ENCODE data around the gene RABGEF1. TPM values are rescaled to one million over a fixed set of nuclear protein-coding genes. Genes with fewer than 3 reads are reported as not detected.
"Not testable (repeated sequence)": the region's sequence is repeated elsewhere in the genome, so short reads cannot be mapped to it uniquely, and the experiment has no call there.

RABGEF1 gene
- total RNA-seq, 4 donors from 2014 or later = 29.8 to 72.1 (median 49.5) TPM

- DNase-seq (ENCODE audit: low spot score) (no peak), ATAC-seq (ENCODE audit: low FRiP score) (no peak)
- TF ChIP-seq CTCF (IDR thresholded peaks at IDR 0.05) = no peak
Observed at GRCh38 chr7:66800591-66800990, 60.1 kb downstream of the RABGEF1 start.

GRCh38 chr7:66804001-66804400 lies 63.5 kb downstream of the RABGEF1 start:
- no peak for DNase-seq (ENCODE audit: low spot score)
- no peak for ATAC-seq (ENCODE audit: low FRiP score)

GRCh38 chr7:66807736-66808135 lies 67.2 kb downstream of the RABGEF1 start:
- TF ChIP-seq CTCF (IDR thresholded peaks at IDR 0.05) = no peak
- no peak for ATAC-seq (ENCODE audit: low FRiP score)
- no peak for DNase-seq (ENCODE audit: low spot score)

More at GRCh38 chr7:66804001-66804400, 63.5 kb downstream of the RABGEF1 start:
- TF ChIP-seq CTCF (IDR thresholded peaks at IDR 0.05) = no peak

DNA sequence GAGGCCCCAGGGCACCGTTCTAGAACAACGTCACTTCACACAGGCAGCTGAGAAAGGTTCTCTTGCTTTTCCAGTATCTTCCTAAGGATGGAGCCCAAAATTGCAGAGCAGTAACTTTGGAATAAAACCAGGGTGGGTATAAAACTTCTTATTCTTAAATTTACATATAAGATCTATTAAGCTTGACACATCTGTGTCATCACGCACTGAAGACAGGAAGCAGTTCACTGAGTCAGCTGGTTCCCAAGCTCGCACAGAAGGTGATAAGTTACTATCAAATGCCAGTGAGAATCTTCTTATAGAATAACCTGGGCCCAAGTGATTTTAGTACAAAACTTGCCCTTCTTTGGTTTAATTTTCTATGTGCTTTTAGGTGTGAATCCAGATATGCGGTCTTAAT lies 70.2 kb downstream of the RABGEF1 start:
- ATAC-seq (ENCODE audit: low FRiP score) (no peak), DNase-seq (ENCODE audit: low spot score) (no peak)
- no peak for TF ChIP-seq CTCF (IDR thresholded peaks at IDR 0.05)

DNA sequence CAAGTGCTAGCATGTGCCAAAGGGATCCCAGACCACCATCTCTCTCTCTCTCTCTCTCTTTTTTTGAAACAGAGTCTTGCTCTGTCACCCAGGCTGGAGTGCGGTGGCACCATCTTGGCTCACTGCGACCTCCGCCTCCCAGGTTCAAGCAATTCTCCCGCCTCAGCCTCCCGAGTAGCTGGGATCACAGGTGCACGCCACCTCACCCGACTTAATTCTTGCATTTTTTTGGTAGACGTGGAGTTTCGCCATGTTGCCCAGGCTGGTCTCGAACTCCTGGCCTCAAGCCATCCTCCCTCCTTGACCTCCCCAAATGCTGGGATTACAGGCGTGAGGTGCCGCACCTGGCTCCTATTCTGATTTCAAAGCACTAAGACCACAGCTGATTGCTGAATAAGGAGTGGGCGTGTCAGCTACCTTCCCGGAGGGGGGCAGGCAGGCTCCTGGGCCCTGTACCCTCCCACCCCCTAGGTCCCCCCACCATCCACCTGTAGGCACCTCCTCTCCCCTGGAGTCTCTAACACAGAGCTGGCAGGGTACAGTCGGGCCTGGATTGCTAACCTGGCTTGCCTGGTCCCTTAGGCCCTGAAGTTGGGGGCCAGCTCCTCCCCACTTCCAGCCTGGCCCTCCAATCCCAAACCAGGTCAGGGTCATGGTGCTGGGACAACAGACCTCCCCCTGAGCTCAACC lies 74.8 kb downstream of the RABGEF1 start:
- DNase-seq (ENCODE audit: low spot score); ATAC-seq (ENCODE audit: low FRiP score): not testable (repeated sequence)

DNA sequence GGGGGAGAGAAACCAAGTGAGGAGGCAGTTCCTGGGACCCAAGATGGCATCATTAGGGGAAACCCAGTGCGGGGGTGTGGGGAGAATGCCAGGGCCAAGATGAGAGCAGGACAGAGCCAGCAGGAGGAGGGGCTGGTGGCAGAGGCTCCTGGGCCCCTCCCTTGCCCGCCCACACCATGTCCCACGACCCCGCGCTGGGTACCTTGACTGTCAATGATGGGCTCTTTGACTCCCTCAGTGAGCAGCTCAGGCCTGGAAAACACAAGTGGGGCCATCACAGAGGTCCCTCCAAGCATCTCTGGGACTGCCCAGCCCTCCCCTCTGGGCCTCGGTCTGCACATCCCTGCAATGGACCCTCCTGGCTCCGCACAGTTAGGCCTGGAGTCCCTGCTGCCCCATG lies 75.4 kb downstream of the RABGEF1 start:
- peak; percentile 26 for ATAC-seq (ENCODE audit: low FRiP score)
- DNase-seq (ENCODE audit: low spot score) = no peak
- TF ChIP-seq CTCF (IDR thresholded peaks at IDR 0.05) = no peak

DNA sequence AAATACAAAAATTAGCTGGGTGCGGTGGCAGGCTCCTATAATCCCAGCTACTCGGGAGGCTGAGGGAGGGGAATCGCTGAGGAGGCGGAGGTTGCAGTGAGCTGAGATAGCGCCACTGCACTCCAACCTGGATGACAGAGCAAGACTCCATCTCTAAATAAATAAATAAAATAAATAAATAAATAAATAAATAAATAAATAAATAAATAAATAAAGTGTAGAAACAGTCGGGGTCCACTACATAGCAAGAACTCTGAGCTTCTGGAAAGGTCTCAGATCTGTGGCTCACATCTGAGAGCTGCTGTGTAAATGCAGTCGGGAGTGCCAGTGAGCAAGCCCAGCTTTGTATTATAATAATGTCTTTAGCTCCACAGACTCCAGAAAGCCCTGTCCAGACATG lies 76.1 kb downstream of the RABGEF1 start:
- not testable (repeated sequence) for DNase-seq (ENCODE audit: low spot score); ATAC-seq (ENCODE audit: low FRiP score)

- not testable (repeated sequence) for ATAC-seq (ENCODE audit: low FRiP score); DNase-seq (ENCODE audit: low spot score)
Observed at GRCh38 chr7:66817208-66817795, 76.8 kb downstream of the RABGEF1 start.

DNA sequence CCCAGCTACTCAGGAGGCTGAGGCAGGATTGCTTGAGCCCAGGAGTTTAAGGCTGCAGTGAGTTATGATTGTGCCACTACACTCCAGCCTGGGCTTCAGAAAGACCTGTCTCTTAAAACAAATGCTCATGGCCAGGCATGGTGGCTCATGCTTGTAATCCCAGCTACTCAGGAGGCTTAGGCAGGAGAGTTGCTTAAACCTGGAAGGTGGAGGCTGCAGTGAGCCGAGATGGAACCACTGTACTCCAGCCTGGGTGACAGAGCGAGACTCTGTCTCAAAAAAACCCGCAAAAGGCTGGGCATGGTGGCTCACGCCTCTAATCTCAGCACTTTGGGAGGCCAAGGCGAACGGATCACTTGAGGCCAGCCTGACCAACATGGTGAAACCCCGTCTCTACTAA lies 77.4 kb downstream of the RABGEF1 start:
- not testable (repeated sequence) for ATAC-seq (ENCODE audit: low FRiP score); DNase-seq (ENCODE audit: low spot score)
